Left cardiac atrium (tissue), 4 donors: ENCODE results near the gene CRB2. TPM values are rescaled to one million over a fixed set of nuclear protein-coding genes. Genes with fewer than 3 reads are reported as not detected.

Source experiments
- ATAC-seq, 2 donors: fragments of 200-7000 bp; cut with Tn5 transposase; one replicate each; pipeline ENCODE4 v1.9.1; 2020; ENCODE audit warnings: mild to moderate bottlenecking in 2 of 2, moderate library complexity in 2 of 2
- DNase-seq: peaks from one replicate; pipeline ENCODE4 v3.0.0-alpha.2; 2020
- intact Hi-C, 2 donors: fragments of 100-400 bp; cut with DNase I; formaldehyde crosslinking; loops; one replicate each; pipeline versions ENCODE4 v1.14.1 to v1.15.1; 2022 to 2023
- total RNA-seq, 2 donors: library from RNA; stranded (reverse); fragmentation: NEBNext Ultra II Directional; extraction: Animal tissue kit (Norgen Biotek cat#: 25700); gene quantifications; one replicate each; pipeline ENCODE4 v1.2.1, GENCODE V29; 2021
- donor health status: DM: no; HTN: yes; CAD: no.
- donor health status: DM: no; HTN: yes; CAD: no; lungs with severe emphysema.
- donor health status: DM: yes; HTN: yes; CAD: no.
- donor health status: Dilated cardiomyopathy.

The CRB2 gene
- total RNA-seq, 2 donors from 2014 or later, result 1.3 to 2.2 TPM

DNA sequence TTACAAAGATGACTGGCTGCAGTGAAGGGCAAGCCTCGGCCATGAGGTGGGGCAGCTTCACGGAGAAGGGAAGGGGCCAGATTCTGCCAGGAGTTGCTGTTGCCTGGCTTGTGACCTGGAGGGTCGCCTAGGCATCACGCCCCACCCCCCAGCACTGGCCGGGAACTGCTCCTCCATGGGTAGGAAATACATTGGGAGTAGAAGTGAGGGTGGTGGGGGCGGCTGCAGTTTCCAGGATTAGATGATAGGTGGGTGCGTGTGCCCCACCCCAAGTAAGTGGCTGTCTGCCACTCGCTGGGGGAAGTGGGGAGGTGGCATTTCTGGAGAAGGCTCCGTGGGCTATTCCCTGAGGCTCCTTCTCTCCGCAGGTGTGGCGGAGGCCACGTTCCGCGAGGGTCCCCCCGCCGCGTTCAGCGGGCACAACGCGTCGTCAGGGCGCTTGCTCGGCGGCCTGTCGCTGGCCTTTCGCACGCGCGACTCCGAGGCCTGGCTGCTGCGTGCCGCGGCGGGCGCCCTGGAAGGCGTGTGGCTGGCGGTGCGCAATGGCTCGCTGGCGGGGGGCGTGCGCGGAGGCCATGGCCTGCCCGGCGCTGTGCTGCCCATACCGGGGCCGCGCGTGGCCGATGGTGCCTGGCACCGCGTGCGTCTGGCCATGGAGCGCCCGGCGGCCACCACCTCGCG lies 16.9 kb downstream of the CRB2 start:
- no peak for ATAC-seq
- no peak for DNase-seq
- intact Hi-C loops, result no loop called here

GRCh38 chr9:123373447-123373923 lies 17.5 kb downstream of the CRB2 start:
- DNase-seq (no peak), ATAC-seq (no peak)
- intact Hi-C loops, result no loop called here

GRCh38 chr9:123373946-123374345 lies 17.9 kb downstream of the CRB2 start:
- intact Hi-C loops, result no loop called here
- ATAC-seq (no peak), DNase-seq (no peak)

DNA sequence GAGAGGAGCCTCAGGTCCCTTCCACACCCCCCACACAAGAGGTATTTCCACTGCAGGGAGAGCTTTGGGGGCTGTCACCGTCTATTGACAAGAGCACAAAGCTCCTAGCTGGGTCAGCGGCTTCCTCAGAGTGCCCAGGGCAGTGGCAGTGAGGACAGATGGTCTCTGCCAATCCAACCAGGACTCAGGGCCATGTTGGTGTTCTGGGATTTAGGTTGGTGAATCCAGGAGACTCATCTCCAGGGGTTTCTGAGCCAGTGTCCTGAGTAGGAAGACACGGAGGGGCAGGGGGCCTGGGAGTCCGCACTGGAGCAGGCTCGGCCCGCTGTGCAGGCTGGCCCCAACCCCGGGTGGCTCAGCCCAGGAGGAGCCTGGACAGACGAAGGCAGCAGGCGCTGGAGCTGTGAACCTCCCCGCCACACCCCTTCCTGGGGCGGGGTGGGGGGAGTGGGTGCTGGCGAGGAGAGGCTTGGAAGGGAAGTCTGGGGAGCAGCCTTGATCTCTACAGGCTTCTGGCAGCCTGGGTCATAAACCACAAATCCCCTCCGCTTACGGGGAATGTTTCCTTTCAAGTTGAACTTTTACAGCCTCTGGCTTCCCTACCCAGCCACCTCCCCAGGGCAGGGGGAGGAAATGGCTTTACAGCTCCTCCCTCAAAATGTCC lies 19.6 kb downstream of the CRB2 start:
- DNase-seq (no peak), ATAC-seq (peak; percentile 32 to 69)
- intact Hi-C loops, result no loop called here

DNA sequence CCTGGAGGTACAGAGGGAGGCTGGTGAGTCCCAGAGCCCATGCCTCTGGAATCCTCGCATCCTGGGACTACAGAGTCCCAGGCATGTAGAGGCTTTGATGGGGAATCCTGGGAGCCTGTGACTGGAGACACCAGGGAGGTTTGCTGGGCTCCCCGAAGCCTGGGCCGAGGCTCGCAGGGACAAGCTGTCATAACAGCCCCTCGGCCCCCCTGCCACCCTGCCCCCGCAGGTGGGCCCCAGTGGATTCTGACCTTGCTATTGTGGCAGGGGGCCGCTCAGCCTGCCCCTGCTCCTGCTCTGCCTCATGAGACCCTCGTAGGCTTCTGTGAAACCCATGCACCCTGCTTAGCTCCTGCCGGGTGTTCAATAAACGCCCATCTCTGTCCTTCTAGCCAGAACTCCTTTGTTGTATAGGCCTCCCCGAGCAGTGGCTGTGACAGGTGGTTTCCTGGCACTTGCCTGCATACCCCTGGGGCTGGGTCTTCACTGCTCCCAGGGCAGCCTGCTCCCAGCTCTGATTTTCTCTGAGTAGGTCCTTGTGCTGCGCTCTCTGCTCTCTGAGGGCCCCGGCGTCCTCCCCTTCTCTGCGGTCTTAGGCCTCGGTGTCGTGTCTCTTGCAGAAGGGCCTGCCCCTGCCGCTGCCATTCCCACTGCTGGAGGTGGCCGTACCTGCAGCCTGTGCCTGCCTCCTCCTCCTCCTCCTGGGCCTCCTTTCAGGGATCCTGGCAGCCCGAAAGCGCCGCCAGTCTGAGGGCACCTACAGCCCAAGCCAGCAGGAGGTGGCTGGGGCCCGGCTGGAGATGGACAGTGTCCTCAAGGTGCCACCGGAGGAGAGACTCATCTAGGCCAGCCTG lies 20.4 kb downstream of the CRB2 start:
- ATAC-seq (no peak), DNase-seq (no peak)
- intact Hi-C loops, result no loop called here

- intact Hi-C loops, result no loop called here
- DNase-seq, result no peak
- no peak for ATAC-seq
These were observed 21.4 kb downstream of the CRB2 start for GRCh38 chr9:123377211-123377971.

GRCh38 chr9:123378025-123378424 lies 22.0 kb downstream of the CRB2 start:
- ATAC-seq, result no peak
- intact Hi-C loops, result no loop called here
- no peak for DNase-seq

DNA sequence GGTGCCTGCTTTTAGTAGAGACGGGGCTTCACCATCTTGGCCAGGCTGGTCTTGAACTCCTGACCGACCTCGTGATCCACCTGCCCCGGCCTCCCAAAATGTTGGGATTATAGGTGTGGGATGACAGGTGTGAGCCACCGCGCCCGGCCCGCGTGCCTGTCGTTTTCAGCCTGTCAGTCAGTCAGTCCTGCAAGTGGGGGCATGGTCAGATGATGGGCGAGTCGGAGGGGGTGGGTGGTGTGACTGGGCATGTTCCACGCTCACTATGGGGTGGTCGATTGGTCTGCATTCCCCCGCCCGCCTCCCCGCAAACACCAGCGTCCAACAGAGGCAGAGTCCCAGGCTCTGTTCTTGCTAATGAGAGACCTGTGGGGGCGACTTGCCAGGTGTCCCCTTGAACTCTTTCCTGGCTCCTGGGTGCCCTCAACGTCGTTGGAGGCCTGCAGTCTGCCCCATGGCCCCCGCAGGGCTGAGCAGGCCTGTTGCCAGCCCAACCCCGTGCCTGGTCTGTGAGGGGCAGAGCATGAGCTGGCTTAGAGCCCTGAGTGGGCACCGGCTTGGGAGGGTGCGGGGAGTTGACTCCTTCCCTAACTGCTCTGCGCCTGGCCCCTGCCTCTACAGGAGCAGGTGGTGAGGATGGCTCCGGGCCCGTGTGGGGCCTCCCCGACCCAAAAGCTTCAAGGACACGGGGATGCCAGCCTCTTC lies 23.1 kb downstream of the CRB2 start:
- no peak for DNase-seq
- intact Hi-C loops, result no loop called here
- ATAC-seq, result no peak

DNA sequence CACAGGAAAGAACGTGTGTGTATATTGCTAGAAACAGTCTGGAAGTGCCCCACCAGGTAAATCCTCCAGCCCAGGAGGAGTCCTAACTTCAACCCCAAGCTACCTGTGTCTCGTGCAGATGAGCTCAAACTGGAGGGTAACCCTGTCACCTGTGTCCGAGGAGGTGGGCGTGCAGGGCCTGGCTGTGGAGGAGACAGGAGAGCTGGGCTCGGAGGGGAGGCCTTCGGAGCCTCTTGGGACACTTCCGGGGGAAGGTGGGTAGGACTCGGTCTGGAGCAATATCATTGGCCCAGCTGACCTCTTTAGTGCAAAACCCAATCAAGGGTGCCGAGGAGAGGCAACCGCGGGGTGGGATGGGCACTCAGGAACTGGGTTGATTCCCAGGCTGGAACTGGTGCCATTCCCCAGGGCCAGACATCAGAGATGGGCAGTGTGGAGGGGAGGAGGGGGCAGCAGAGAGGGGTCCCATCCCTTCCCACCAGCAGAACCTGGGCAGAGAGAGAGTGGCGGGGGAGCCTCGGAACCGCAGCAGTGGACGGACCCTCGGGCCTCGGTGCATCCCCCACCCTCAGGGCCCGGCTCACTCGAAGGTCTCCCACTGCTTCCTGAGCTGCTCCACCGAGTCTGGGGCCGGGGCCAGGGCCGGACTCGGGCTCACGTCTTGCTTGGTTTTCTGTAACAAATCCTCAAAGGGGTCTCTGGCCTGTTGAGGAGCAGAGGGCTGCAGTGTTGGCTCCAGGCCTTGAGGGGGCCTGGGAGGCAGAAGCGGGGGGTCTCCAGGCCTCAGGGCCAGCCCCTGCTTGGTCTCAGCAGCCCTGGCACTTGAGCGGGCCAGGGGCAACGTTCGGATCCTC lies 25.1 kb downstream of the CRB2 start:
- intact Hi-C loops, result no loop called here
- no peak for ATAC-seq
- DNase-seq, result no peak

DNA sequence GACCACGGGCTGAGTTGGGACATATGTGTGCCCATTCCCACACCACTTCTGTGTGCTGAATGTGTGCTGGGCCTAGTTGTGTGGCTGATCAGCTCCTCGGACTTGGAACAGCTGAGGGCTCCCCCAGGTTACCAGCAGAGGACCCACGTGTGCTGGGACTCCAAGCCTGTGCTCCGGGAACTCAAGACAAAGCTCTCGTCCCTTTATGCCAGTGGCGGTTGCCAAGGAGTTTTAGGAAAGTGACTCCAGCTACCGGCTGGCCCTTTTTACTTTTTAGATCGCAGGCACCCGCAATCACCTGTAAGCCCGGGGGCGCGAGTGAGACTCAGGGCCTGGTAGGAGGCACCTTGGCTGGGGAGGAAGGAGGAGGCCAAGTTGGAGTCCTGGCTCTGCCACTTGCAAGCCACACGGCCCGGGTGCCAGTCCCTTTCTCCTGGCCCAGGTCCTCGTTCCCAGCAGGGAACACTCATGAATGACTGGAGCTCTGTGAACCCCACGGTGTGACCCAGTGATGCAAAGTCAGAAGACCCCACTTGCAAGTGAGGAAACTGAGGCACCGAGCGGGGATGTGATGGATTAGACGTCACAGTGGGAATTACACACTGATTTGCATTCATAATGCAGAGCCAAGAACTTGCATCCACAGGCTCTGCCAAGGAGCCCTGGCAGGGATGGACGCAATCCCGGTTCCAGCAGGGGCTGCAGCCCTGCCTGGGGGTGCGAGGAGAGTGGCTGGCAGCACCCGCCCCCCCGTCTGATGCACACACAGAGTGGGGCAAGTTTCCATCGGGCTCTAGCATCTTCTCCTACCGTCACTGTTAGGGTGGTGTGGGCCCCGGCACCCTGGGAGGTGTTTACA lies 26.9 kb downstream of the CRB2 start:
- DNase-seq, result no peak
- ATAC-seq, result no peak
- intact Hi-C loops, result no loop called here

- intact Hi-C loops, result loop anchor here in 1 of 2 donors (2.0 kb wide), 1 partner anchor 29 kb away; no protein-coding TSS in a partner anchor
- DNase-seq (no peak), ATAC-seq (no peak)
These were observed 27.6 kb downstream of the CRB2 start for GRCh38 chr9:123383512-123384170.

DNA sequence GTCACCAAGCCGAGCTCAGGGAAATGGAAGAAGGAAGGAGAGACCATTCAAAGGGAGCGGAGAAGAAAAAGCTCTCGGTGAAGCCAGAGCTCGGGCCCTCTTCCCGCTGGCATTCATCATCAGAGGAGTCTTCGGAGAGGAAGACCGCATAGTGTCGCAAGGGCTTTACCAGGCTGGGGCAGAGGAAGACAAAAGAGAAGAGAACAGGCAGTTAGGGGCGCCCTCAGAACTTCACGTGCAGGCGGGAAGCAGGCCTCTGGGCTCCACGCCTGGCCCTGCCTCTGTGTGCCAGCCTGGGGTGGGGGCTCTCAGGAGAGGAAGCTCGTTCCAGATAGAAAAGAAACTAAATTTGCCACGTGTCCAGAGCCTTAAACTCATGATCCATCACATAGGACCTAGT lies 31.7 kb downstream of the CRB2 start:
- DNase-seq (no peak), ATAC-seq (no peak)
- intact Hi-C loops, result no loop called here

GRCh38 chr9:123389070-123389469 lies 33.1 kb downstream of the CRB2 start:
- intact Hi-C loops, result no loop called here
- DNase-seq (no peak), ATAC-seq (no peak)

GRCh38 chr9:123389698-123390097 lies 33.7 kb downstream of the CRB2 start:
- ATAC-seq (no peak), DNase-seq (no peak)
- intact Hi-C loops, result no loop called here

DNA sequence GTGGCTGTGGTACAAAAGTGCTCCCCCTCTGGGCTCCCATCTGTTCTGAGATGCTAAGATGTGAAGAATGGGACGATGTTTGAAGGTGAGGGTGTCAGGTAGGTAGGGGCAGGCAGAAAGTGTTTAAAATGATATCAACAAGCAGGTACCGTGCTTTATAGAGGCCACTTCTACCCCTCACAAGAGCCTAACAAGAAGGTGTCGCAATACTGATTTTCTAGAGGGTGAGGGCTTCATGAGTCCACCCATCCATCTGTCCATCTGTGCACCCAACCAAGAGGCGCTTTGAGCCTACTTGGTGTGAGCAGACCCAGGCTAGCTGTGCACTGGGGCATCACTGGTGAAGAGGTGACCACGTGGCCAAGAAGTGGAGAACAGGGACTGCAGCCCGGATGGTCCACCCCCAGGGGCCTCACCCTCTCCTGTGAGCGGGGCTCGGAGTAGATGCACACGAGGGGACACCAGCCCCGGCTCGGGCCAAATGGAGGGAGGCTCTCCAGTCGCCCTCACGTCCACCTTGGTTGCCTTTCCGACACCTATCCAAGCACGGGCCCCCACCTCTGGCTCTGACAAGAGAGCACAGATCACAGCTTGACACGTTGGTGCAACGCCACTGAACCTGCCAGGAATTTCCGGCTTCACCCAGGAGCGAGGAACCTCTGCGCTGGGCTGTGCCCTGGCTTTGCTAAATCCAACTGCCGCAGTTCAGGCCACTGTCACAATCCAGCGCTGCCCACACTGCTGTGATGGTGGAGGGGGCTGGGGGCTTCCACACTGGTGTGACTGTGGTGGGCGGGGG lies 34.5 kb downstream of the CRB2 start:
- DNase-seq (no peak), ATAC-seq (no peak)
- intact Hi-C loops, result no loop called here

DNA sequence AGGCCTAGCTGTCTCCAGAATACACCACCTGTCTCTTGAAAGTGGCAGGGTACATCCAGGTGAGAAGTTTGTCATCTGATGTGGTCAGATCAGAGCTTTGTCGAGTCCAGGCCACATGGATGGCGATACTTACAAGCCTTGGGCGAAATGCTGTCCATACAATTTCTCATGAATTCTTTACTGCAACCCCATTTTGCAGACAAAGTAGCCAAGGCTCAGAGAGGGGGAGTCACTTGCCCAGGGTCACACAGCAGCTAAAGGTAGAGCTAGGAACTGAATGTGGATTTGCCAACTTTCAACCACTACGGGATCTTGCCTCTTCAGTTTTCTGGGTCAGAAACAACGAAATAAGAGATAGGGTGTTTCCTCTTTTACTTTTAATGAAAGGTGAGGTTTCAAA lies 35.2 kb downstream of the CRB2 start:
- ATAC-seq (no peak), DNase-seq (no peak)
- intact Hi-C loops, result no loop called here
